Brain microvascular endothelial cell (primary cell): ENCODE data around the gene TMEM43.
"Not testable (repeated sequence)": the region's sequence is repeated elsewhere in the genome, so short reads cannot be mapped to it uniquely, and the experiment has no call there.

Experiments
- DNase-seq: peaks from one replicate; pipeline ENCODE4 v3.0.0-alpha.2; 2020
- H3K27ac ChIP-seq: fragments of 250-450 bp; sonication (Bioruptor Pico); 2 replicates; pipeline ENCODE4 v1.5.1; 2020; ENCODE audit warnings: mild to moderate bottlenecking, moderate library complexity
- H3K27me3 ChIP-seq: fragments of 250-450 bp; sonication (Bioruptor Pico); replicated peaks from 2 replicates; pipeline ENCODE4 v1.5.1; 2020; ENCODE audit warnings: mild to moderate bottlenecking
- H3K36me3 ChIP-seq: fragments of 250-450 bp; sonication (Bioruptor Pico); replicated peaks from 2 replicates; pipeline ENCODE4 v1.5.1; 2020; ENCODE audit warnings: mild to moderate bottlenecking
- H3K4me3 ChIP-seq: 2 replicates; pipeline ENCODE4 v1.5.1; 2011; ENCODE audit warnings: low read depth, mild to moderate bottlenecking, control low read depth, low read length, moderate library complexity
- CTCF ChIP-seq: IDR thresholded peaks from 2 replicates; pipeline ENCODE4 v1.5.1; 2011; ENCODE audit warnings: low read depth, mild to moderate bottlenecking, moderate library complexity, low read length, control low read depth, inconsistent platforms; ENCODE audit errors: missing control alignments
- in situ Hi-C: cut with HindIII; loops from 2 replicates; pipeline ENCODE4 v1.10.0; 2017; ENCODE audit warnings: low sequenced_read_pairs, low pct_ligation_motif_present

TMEM43 gene

GRCh38 chr3:14124615-14125192, at the start of gene TMEM43, which contains the start of gene CHCHD4:
TSS of gene TMEM43 (plus strand) at chr3:14125052. CDS start at chr3:14125194, 142 bp downstream.
TSS of gene CHCHD4 (minus strand) at chr3:14124870. CDS start at chr3:14124676, 194 bp downstream.
- Histone ChIP-seq H3K27ac (peak within 1 kb of the TSS; percentile 75), H3K4me3 (peak within 1 kb of the TSS; percentile 99), H3K36me3 (peaks cover 13% of the 10 kb centered on the region), H3K27me3 (no peaks in the 10 kb centered on the region)
- in situ Hi-C loops: no loop called here
- DNase-seq: peak; percentile 99
- no peak for TF ChIP-seq CTCF

GRCh38 chr3:14075233-14075632, 49.6 kb upstream of the TMEM43 start:
- H3K4me3 ChIP-seq, in situ Hi-C loops, DNase-seq, H3K36me3 ChIP-seq, H3K27me3 ChIP-seq, H3K27ac ChIP-seq: not testable (repeated sequence)

GRCh38 chr3:14077310-14077709, 47.5 kb upstream of the TMEM43 start:
- TF ChIP-seq CTCF: no peak
- Histone ChIP-seq H3K27ac (no peak overlapping the region), H3K36me3 (no peaks in the 10 kb centered on the region), H3K4me3 (no peak overlapping the region), H3K27me3 (no peaks in the 10 kb centered on the region)
- DNase-seq: no peak
- in situ Hi-C loops: no loop called here

GRCh38 chr3:14082108-14082657, 42.7 kb upstream of the TMEM43 start:
- no peaks in the 10 kb centered on the region for H3K36me3 ChIP-seq
- no peak for TF ChIP-seq CTCF
- H3K4me3 ChIP-seq: no peak overlapping the region
- H3K27me3 ChIP-seq: no peaks in the 10 kb centered on the region
- no peak overlapping the region for H3K27ac ChIP-seq
- DNase-seq: no peak
- in situ Hi-C loops: no loop called here

- H3K27ac ChIP-seq, H3K4me3 ChIP-seq, H3K27me3 ChIP-seq, DNase-seq, H3K36me3 ChIP-seq, in situ Hi-C loops: not testable (repeated sequence)
Measured at GRCh38 chr3:14087461-14087860, 37.4 kb upstream of the TMEM43 start.

- DNase-seq, H3K36me3 ChIP-seq, H3K4me3 ChIP-seq, H3K27me3 ChIP-seq, in situ Hi-C loops, H3K27ac ChIP-seq: not testable (repeated sequence)
Measured at GRCh38 chr3:14091959-14092358, 32.9 kb upstream of the TMEM43 start.

- no peak overlapping the region for H3K27ac ChIP-seq
- TF ChIP-seq CTCF: no peak
- DNase-seq: no peak
- no peaks in the 10 kb centered on the region for H3K27me3 ChIP-seq
- in situ Hi-C loops: no loop called here
- no peak overlapping the region for H3K4me3 ChIP-seq
- no peaks in the 10 kb centered on the region for H3K36me3 ChIP-seq
Measured at GRCh38 chr3:14092464-14092863, 32.4 kb upstream of the TMEM43 start.
